Ovary (tissue), 3 donors: ENCODE measurements around the gene CYSRT1.

Experiments
- POLR2A ChIP-seq: fragments of 450-650 bp; IDR thresholded peaks from one replicate; pipeline ENCODE4 v1.6.1; 2017; ENCODE audit warnings: antibody characterized with exemption, mild to moderate bottlenecking, moderate library complexity
- TF ChIP-seq, protein P1 (sequence below), 3 donors: fragments of 450-650 bp in 2 of 3; fragments of 200-600 bp in 1 of 3; IDR thresholded peaks; one replicate each; pipeline versions ENCODE4 v1.5.1 to v1.8.0; 2016 to 2022; ENCODE audit warnings: antibody characterized with exemption in 3 of 3, mild to moderate bottlenecking in 1 of 3
- donor health status: DM: no; HTN: no; CAD: no.

DNA sequence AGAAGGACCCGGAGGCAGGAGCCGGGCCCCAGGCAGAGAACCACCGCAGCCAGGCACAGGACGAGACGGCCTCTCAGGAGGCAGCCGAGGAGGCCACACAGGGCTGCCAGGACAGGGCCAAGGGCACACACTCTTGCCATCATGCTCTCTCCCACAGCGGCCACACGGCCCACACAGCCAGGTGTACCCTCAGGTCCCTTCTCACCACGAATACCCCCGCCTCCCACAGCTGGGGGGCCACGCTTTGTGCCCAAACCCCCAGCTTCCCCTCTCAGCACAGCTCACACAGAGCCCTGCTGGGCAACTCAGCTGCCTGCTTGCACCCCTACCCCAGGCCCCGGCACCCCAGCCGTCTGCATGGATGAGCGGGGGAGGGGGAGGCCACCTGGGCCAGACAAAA lies 31.2 kb upstream of the CYSRT1 start:
- TF ChIP-seq, protein P1, sequence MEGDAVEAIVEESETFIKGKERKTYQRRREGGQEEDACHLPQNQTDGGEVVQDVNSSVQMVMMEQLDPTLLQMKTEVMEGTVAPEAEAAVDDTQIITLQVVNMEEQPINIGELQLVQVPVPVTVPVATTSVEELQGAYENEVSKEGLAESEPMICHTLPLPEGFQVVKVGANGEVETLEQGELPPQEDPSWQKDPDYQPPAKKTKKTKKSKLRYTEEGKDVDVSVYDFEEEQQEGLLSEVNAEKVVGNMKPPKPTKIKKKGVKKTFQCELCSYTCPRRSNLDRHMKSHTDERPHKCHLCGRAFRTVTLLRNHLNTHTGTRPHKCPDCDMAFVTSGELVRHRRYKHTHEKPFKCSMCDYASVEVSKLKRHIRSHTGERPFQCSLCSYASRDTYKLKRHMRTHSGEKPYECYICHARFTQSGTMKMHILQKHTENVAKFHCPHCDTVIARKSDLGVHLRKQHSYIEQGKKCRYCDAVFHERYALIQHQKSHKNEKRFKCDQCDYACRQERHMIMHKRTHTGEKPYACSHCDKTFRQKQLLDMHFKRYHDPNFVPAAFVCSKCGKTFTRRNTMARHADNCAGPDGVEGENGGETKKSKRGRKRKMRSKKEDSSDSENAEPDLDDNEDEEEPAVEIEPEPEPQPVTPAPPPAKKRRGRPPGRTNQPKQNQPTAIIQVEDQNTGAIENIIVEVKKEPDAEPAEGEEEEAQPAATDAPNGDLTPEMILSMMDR (IDR thresholded peaks at IDR 0.05), result no peak
- TF ChIP-seq POLR2A, result no peak
